ENCODE results near the gene FOXN3. TPM values are rescaled to one million over a fixed set of nuclear protein-coding genes. Genes with fewer than 3 reads are reported as not detected.

Gene FOXN3
- total RNA-seq, 1 experiment from 2014 or later: 125 TPM

GRCh38 chr14:89146274-89146673, 270.8 kb downstream of the FOXN3 start:
- no peak for TF ChIP-seq CTCF (conservative IDR thresholded peaks at IDR 0.05)
- Histone ChIP-seq H3K4me2 (ENCODE audit: insufficient read depth, insufficient read length, low read length) (no peak overlapping the region), H4K5ac (ENCODE audit: insufficient read length, low read depth, low read length) (no peak overlapping the region), H2BK20ac (ENCODE audit: low read depth, low read length, poor library complexity, severe bottlenecking) (no peak overlapping the region), H3K4ac (ENCODE audit: low read depth, low read length) (no peak overlapping the region), H2AFZ (ENCODE audit: low read length) (no peak overlapping the region), H4K20me1 (ENCODE audit: control insufficient read depth, insufficient read depth, insufficient read length) (no peaks in the 10 kb centered on the region), H3K23ac (ENCODE audit: insufficient read length, low read depth, low read length) (no peak overlapping the region), H2BK120ac (ENCODE audit: low read depth, low read length, poor library complexity, severe bottlenecking) (no peak overlapping the region), H2BK12ac (ENCODE audit: insufficient read length, low read depth, low read length) (no peak overlapping the region), H3T11ph (ENCODE audit: low read length) (no peak overlapping the region), H3K14ac (ENCODE audit: insufficient read depth, low read length) (no peak overlapping the region), H4K91ac (ENCODE audit: insufficient read length, low read depth, low read length) (no peak overlapping the region), H3K79me2 (ENCODE audit: insufficient read depth, low read length) (no peaks in the 10 kb centered on the region), H3K9ac (ENCODE audit: extremely low read depth, insufficient read length, low read length) (no peak overlapping the region), H3K9me3 (ENCODE audit: control insufficient read depth, low read depth, low read length) (no peaks in the 10 kb centered on the region), H2BK15ac (ENCODE audit: low read depth, low read length) (no peak overlapping the region), H3K18ac (ENCODE audit: insufficient read length, low read depth, low read length) (no peak overlapping the region), H3K23me2 (ENCODE audit: insufficient read length, low read depth, low read length, poor library complexity, severe bottlenecking) (no peaks in the 10 kb centered on the region), H3K27ac (ENCODE audit: insufficient read length, low read depth, low read length) (no peak overlapping the region), H3K4me1 (ENCODE audit: insufficient read depth, low read length) (peaks cover 2% of the 10 kb centered on the region; the same call in 1 of the 2 replicates), H2BK5ac (ENCODE audit: insufficient read length, low read length) (no peak overlapping the region), H4K8ac (replicated peaks; ENCODE audit: insufficient read length, low read depth, low read length) (no peak overlapping the region), H3K79me1 (ENCODE audit: insufficient read depth, low read depth, low read length, poor library complexity, severe bottlenecking) (no peaks in the 10 kb centered on the region), H2AK5ac (ENCODE audit: insufficient read length, low read length) (no peak overlapping the region), H3K27me3 (ENCODE audit: insufficient read depth, low read length) (no peaks in the 10 kb centered on the region), H3K56ac (ENCODE audit: insufficient read length, low read depth, low read length) (no peak overlapping the region)
- Mint-ChIP-seq H3K4me1 (peaks cover 0 to 10% of the 10 kb centered on the region in 2 experiments; a peak in 2 of 4 replicates), H3K27me3 (ENCODE audit: low read depth) (peaks cover 9% of the 10 kb centered on the region), H3K9me3 (no peaks in the 10 kb centered on the region), H3K4me3 (no peak overlapping the region), H3K36me3 (ENCODE audit: insufficient read depth in 1 of 3, low read depth in 3 of 3) (peaks cover 0 to 2% (median 0%) of the 10 kb centered on the region in 3 experiments; a peak in 1 of 7 replicates), H3K27ac (no peak overlapping the region; a peak in 1 of 7 replicates)
- WGBS (ENCODE audit: extremely low coverage, insufficient read length, low lambda C conversion rate): no CpG with 5 or more reads among the region's 7 CpGs
- no peak for DNase-seq
